ENCODE data around the gene COL4A3. TPM values are rescaled to one million over a fixed set of nuclear protein-coding genes. Genes with fewer than 3 reads are reported as not detected.
A peak's percentile ranks its signal among the peaks of the same experiment; 100 is the strongest.
"Not testable (repeated sequence)": the region's sequence is repeated elsewhere in the genome, so short reads cannot be mapped to it uniquely, and the experiment has no call there.

COL4A3 gene
- total RNA-seq, 1 experiment from 2014 or later: 1.2 TPM

DNA sequence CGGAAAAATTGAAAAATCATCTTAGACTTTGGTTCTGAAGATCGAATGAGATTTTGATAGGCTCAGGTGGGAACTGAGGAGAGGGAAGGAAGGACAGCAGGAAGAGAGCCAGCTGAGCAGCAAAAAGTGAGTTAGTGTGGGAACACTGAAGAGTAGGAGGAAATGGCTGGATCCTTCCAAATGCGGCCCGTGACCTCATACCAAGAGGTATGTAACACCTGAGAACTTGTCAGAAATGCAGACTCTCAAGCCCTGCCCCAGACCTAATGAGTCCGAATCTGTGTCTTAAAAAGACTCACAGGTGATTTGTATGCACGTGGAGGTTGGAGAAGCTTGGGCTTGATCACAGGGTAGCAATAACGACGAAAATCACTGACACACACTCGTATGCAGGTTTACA, 42.0 kb downstream of the COL4A3 start:
- no peak for DNase-seq (ENCODE audit: low read depth)

DNA sequence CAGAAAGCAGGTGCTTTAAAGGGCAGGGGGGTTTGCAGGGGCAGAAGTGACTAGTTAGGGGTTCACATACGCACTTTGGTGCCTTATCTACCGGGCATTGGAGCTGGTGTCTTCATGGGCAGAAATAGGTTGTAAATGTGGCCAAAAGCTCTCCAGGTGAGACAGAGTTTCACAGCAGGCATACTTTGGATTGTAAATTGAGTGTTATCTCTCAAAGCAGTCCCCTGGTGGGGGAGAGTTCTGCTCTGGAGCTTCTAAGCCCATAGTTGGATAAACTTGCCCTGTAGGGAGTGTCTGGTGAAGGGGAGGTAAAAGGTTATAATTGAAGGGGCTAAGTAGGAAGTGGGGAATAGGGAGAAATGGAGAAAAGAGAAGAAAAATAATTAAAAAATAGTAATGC, 43.1 kb downstream of the COL4A3 start:
- no peak for DNase-seq (ENCODE audit: low read depth)

DNA sequence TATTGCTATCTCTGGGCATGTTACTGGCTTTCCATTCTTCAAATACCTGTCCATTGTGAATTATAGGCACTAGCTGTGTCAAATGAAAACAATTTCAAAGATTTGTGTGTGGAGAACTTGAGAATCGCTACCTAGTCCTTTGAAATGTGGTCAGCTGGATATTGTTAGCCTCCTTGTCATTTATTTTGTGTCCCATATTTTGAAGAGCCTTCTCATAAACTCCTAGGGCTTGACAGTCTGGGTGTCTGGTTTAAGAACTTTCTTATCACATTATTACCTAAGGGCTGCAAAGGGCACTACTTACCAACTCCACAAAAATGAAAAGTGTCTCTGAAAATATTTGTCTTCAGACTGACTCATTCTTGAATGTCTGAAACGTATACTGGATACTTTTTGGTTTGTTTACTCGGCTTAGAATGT, 50.2 kb downstream of the COL4A3 start:
- no peak for DNase-seq (ENCODE audit: low read depth)

- no peak for DNase-seq (ENCODE audit: low read depth)
Measured at GRCh38 chr2:227219312-227220105, 55.1 kb downstream of the COL4A3 start.

DNA sequence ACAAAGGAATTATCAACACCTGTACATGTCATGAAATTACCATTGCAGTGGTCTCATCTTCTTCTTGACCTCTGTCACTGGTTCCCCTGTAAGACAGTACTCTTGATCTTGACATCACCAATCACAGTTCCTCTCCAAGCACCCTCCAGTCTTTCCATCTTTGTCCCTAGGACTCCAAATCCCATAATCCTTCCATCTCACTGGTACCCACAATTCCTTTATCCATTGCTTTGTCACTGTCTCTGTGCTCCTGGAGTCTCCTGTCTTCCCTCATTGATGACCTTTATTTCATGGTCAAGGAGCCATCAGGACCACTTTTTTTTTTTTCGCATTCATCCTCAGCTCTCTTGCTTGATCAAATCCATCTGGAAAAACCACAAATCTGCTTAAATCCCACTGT, 56.7 kb downstream of the COL4A3 start:
- no peak for DNase-seq (ENCODE audit: low read depth)

DNA sequence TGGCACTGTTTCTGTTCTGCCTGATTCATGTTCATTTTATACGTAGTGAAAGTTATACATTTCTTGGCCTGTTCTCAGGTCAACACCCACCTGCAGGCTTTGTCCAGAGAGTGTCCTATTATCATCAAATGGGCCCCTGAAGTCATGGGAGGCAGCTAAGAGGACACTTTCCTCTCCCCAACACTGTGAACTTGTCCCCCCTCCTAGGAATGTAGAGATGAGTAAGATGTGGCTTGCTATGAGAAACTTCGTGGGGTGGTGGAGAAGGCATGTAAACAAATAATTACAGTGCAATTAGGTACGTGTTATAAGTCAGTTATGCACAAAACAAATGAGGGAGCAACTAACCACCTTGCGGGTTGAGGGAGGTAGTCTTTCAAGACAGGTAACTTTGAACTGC, 57.9 kb downstream of the COL4A3 start:
- no peak for DNase-seq (ENCODE audit: low read depth)

GRCh38 chr2:227225641-227226040, 61.2 kb downstream of the COL4A3 start:
- not testable (repeated sequence) for DNase-seq (ENCODE audit: low read depth)

GRCh38 chr2:227228061-227228667, 63.7 kb downstream of the COL4A3 start:
- peak; percentile 80 for DNase-seq (ENCODE audit: low read depth)

- no peak for DNase-seq (ENCODE audit: low read depth)
Measured at GRCh38 chr2:227230151-227230550, 65.7 kb downstream of the COL4A3 start.

- no peak for DNase-seq (ENCODE audit: low read depth)
Measured at GRCh38 chr2:227234429-227234828, 70.0 kb downstream of the COL4A3 start.

DNA sequence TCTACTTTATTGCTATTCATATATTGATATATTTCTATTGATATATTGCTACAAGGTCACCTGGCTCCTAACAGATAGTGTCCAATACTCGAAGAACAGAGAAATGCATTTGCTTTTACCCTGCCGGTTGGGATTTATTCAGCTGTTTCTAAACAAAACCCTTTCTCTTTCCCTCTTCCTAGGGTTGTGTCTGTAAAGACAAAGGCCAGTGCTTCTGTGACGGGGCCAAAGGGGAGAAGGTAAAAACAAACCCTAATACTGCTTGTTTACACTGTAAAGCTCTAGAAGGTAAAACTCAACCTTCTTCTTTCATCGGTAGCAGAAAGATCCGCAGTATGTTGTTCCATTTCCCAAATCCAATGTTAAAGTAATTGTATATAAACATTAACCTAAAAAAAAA, 73.4 kb downstream of the COL4A3 start:
- DNase-seq (ENCODE audit: low read depth): no peak

- DNase-seq (ENCODE audit: low read depth): peak; percentile 59
Measured at GRCh38 chr2:227238238-227239237, 74.1 kb downstream of the COL4A3 start.

- no peak for DNase-seq (ENCODE audit: low read depth)
Measured at GRCh38 chr2:227241005-227241404, 76.6 kb downstream of the COL4A3 start.

DNA sequence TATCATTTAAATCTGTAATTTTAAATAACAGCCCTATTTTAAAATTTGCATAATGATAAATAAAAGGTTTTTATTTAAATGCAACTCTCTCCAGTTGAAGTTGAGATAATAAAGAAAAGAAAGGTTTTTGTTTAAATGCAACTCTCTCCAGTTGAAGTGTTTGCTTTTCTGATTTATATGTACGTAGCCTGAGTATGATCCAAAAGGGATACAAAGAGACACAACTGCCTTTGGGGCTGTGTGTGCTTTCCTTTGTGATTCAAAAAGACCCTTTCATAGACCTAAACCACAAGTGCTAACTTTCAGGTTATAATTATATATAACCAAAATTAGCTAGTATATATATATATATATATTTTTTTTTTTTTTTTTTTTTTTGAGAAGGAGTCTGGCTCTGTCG, 84.5 kb downstream of the COL4A3 start:
- DNase-seq (ENCODE audit: low read depth): no peak

DNA sequence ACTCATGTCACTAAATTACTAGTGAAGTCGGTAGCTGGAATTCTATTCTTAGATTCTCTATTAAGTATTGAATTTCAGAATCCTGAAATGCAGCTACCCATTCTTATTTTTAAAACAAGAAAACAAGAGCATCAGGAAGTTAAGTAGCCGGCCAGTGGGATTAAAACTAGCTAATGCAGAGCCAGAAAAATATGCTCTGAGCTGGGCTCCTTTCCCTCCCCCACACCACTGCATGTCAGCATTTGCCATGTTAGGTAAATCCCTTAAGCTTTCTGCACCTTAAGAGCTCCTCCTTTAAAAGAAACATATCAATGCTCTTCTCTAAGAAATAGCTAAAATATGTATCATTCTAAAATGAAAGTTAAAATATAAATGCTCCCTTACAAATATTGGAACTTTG, 88.4 kb downstream of the COL4A3 start:
- DNase-seq (ENCODE audit: low read depth): no peak

DNA sequence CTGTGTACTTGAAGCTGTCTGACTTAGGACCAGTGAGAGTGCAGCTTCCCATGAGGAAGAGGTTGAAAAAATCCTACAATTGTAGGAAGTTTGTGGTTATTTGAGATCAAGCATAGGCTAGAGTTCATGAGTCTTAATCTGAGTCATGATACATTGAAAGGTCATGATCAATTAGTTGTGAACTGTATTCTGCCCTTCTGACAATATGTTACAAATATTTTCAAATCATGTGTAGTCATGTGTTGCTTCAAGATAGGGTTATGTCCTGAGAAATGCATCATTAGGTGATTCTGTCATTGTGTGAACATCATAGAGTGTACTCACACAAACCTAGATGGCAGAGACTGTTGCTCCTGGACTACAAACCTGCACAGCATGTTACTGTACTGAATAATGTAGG, 92.2 kb downstream of the COL4A3 start:
- DNase-seq (ENCODE audit: low read depth): no peak

DNA sequence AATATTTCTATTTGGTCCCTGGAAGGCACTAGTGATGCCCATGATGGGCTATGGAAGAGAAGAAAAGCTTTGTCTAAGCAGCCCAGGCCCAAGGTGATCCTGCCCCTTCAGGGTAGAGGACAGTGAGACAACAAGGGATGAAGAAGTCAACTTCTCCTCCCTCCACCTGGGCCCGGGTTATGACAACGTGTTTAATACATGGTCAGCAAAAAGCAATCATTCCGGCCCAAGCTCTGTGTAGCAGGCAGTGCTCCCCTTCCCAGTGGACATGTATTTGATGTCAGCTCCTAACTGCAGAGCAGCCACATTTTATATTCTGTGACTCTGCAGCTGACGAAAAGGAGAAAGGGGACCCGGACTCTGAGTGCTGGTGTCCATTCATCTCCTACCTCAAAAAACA, 93.4 kb downstream of the COL4A3 start:
- DNase-seq (ENCODE audit: low read depth): no peak

GRCh38 chr2:227260041-227260440, 95.6 kb downstream of the COL4A3 start:
- DNase-seq (ENCODE audit: low read depth): no peak

DNA sequence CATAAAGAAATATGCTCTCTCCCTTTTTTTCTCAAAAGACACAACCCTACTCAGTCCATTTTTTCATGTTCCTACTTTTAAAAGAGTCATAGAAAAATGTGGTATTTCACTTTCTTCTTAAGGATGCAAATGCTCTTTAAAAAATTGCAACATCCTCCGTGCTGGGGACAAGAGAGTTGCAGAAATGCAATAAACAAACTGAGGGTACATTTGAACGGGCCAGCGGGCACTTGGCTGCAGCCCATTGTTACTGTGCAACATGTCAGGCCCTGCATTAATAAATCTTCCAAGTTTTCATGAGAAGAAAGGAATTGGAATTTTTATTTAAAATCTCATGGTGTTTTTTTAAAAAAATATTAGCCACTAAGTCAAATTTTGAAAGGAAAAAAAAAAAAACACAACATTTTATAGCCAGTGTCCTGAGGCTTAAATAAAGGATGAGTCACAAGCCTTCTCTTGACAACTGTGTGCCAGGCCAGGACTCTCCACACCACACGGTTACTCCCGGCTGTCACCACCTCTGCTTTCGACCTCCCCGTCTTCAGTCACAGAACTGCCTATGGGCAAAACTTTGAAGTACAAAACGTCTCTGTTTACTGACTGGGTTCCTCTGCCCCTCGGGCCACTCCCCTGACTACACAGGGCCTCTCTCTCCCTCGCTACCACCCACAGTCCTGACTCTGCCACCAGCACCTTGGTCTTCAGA, 103.1 kb downstream of the COL4A3 start:
- DNase-seq (ENCODE audit: low read depth): peak; percentile 83

DNA sequence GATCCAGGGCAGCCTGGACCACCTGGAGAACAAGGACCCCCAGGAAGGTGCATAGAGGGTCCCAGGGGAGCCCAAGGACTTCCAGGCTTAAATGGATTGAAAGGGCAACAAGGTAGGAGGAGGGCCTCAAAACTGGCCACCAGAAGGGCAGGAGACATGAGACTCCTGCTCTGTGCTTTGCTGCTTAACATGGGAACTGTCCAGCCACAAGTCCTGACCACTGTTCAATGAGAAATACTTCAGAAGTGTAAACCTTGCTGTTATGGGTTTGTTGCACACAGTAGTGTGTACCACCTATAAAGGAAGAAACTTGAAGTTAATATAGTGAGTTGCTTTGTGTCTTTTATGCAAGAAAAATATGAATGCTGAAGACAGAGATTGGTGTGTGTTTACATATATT, 116.5 kb downstream of the COL4A3 start:
- no peak for DNase-seq (ENCODE audit: low read depth)

DNA sequence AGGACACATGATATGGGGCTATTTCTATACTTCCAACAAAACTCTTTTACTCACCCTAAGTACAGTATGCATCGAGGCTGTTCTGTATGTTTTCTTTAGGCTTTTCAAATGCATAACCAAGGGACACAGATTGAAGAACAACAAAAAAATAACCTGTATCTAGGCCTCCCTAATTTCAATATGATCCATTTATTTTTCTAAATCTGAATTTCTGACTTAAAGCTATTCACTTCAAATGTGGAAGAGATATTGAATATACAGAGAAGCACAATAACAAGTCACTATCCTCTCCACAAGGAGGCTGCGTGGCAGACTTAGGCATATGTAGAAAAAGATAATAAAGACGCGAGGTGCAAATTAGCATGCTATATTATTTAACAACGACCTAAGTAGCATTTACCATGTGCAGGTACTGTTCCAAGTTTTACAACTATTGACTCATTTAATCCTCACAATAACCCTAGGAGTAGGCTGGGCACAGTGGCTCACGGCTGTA, 121.4 kb downstream of the COL4A3 start:
- no peak for DNase-seq (ENCODE audit: low read depth)

Measured in RPMI7951 (cell line).